Right lobe of liver (tissue), 6 donors: Measurements from ENCODE around the gene PLEKHA1. TPM values are rescaled to one million over a fixed set of nuclear protein-coding genes. Genes with fewer than 3 reads are reported as not detected.

ENCODE experiments used
- ATAC-seq, 4 donors: fragments of 200-7000 bp; cut with Tn5 transposase; one replicate each; pipeline ENCODE4 v1.9.1; 2020; ENCODE audit warnings: mild to moderate bottlenecking in 4 of 4, moderate library complexity in 4 of 4
- DNase-seq, 3 donors: peaks; one replicate each; pipeline ENCODE4 v3.0.0-alpha.2; 2020
- H3K27ac ChIP-seq, 3 donors: fragments of 200-600 bp; one replicate each; pipeline ENCODE4 v1.8.0; 2022
- H3K27me3 ChIP-seq, 2 donors: fragments of 200-600 bp; one replicate each; pipeline ENCODE4 v1.8.0; 2022
- H3K36me3 ChIP-seq, 4 donors: fragments of 200-600 bp; sonication (generic) in 1 of 4; one replicate each; pipeline versions ENCODE4 v1.5.1 to v1.8.0; 2017 to 2022; ENCODE audit warnings: control low read depth in 1 of 4
- H3K4me1 ChIP-seq, 4 donors: fragments of 200-600 bp; sonication (generic) in 1 of 4; one replicate each; pipeline versions ENCODE4 v1.5.1 to v1.8.0; 2017 to 2022; ENCODE audit warnings: control low read depth in 1 of 4
- H3K4me3 ChIP-seq, 3 donors: fragments of 200-600 bp; one replicate each; pipeline ENCODE4 v1.8.0; 2022
- H3K9me3 ChIP-seq, 4 donors: fragments of 200-600 bp; sonication (generic) in 1 of 4; one replicate each; pipeline versions ENCODE4 v1.5.1 to v1.8.0; 2017 to 2022; ENCODE audit warnings: control low read depth in 1 of 4
- POLR2A ChIP-seq: fragments of 450-650 bp; IDR thresholded peaks from one replicate; pipeline ENCODE4 v1.6.1; 2017; ENCODE audit warnings: antibody characterized with exemption, mild to moderate bottlenecking
- WGBS: methylation state at CpG from one replicate; pipeline ENCODE4 v1.1.6; 2018; ENCODE audit warnings: low coverage, low lambda C conversion rate; ENCODE audit not compliant: insufficient coverage; ENCODE audit errors: missing lambda C conversion rate; 5-methylcytosine and 5-hydroxymethylcytosine counted together
- intact Hi-C, 2 donors: fragments of 100-400 bp; cut with DNase I; formaldehyde crosslinking; loops; one replicate each; pipeline versions ENCODE4 v1.11.2 to v1.14.1; 2022
- total RNA-seq, 6 experiments: library from RNA; depleted of rRNA in 2 of 6; stranded (reverse); fragments of >200 nt in 2 of 6; fragmentation: NEBNext Ultra II Directional in 3 of 6; extraction: Animal tissue kit (Norgen Biotek cat#: 25700) in 3 of 6; gene quantifications; one replicate each; pipeline versions ENCODE4 v1.1.0 to v1.2.4, GENCODE V29; 2016 to 2023
- TF ChIP-seq, protein P1 (sequence below), 4 donors: fragments of 200-600 bp in 3 of 4; fragments of 450-650 bp in 1 of 4; IDR thresholded peaks; one replicate each; pipeline versions ENCODE4 v1.5.1 to v1.8.0; 2016 to 2022; ENCODE audit warnings: antibody characterized with exemption in 4 of 4, mild to moderate bottlenecking in 2 of 4
- donor health status: DM: no; HTN: yes; CAD: no.
- donor health status: DM: no; HTN: no; CAD: no.
- donor health status: DM: no; HTN: no; CAD: no.
- donor health status: DM: no; HTN: yes; CAD: no.
- donor health status: DM: no; HTN: yes; CAD: no.

Gene PLEKHA1
- total RNA-seq, 6 experiments from 2014 or later = 23.1 to 42.2 (median 27.5) TPM

DNA sequence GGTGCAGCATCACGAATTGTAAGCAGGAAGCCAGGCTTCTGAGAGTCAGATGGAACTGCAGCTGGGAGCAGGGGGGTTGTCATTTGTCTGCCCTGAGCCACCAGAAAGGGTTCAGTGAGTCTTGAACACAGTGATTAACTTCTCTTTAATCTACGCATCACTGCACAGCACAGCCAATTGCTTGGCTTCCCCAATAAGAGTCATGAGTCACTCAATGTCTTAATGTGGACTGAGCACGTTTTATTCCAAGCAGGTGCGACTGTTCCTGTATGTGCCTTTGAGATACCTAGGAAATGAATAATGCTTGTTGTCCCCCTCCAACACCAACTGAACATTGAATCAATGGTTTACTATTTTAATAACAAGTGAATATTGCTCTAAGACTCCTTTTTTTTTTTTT is 26.0 kb upstream of the PLEKHA1 start:
- intact Hi-C loops = no loop called here
- H3K27ac ChIP-seq = no peak overlapping the region
- H3K36me3 ChIP-seq = no peaks in the 10 kb centered on the region
- H3K9me3 ChIP-seq = no peaks in the 10 kb centered on the region
- DNase-seq (no peak), ATAC-seq (no peak)
- 41% methylated on average over 2 of the region's 4 CpGs for WGBS
- H3K4me1 ChIP-seq = peaks cover 0 to 5% (median 0%) of the 10 kb centered on the region in 4 donors
- no peaks in the 10 kb centered on the region for H3K27me3 ChIP-seq
- TF ChIP-seq, protein P1, sequence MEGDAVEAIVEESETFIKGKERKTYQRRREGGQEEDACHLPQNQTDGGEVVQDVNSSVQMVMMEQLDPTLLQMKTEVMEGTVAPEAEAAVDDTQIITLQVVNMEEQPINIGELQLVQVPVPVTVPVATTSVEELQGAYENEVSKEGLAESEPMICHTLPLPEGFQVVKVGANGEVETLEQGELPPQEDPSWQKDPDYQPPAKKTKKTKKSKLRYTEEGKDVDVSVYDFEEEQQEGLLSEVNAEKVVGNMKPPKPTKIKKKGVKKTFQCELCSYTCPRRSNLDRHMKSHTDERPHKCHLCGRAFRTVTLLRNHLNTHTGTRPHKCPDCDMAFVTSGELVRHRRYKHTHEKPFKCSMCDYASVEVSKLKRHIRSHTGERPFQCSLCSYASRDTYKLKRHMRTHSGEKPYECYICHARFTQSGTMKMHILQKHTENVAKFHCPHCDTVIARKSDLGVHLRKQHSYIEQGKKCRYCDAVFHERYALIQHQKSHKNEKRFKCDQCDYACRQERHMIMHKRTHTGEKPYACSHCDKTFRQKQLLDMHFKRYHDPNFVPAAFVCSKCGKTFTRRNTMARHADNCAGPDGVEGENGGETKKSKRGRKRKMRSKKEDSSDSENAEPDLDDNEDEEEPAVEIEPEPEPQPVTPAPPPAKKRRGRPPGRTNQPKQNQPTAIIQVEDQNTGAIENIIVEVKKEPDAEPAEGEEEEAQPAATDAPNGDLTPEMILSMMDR (IDR thresholded peaks at IDR 0.05) = no peak
- TF ChIP-seq POLR2A = no peak
- H3K4me3 ChIP-seq = no peak overlapping the region

DNA sequence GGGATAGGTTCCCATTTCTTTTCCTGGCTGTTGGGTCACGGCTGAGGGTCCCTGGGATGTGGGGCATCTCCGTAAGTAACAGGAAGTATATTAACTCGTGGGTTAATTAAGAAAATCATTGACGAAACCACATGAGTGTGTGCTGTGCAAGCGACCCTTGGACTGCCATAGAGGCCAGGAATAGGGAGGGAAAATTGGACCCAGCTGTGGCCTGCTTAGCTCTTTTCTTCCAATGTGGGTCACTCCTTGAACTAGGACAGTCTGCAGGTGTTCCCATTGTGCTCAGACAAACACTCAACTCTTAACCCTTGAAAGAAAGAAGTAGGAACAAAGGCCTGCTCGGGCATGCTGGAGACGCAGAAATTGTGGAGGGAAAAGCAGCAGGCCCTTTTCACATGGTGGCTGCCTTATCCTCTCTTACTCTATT is 25.6 kb upstream of the PLEKHA1 start:
- Histone ChIP-seq H3K27me3 (no peaks in the 10 kb centered on the region), H3K4me3 (no peak overlapping the region), H3K9me3 (no peaks in the 10 kb centered on the region), H3K27ac (no peak overlapping the region), H3K36me3 (no peaks in the 10 kb centered on the region), H3K4me1 (peaks cover 0 to 5% (median 0%) of the 10 kb centered on the region in 4 donors)
- DNase-seq (no peak), ATAC-seq (peak in 3 of 4 donors; percentile 26 to 57 (median 37))
- intact Hi-C loops = no loop called here
- 49% methylated on average over 6 of the region's 7 CpGs for WGBS
- TF ChIP-seq, protein P1 (IDR thresholded peaks at IDR 0.05) = no peak
- TF ChIP-seq POLR2A = no peak

DNA sequence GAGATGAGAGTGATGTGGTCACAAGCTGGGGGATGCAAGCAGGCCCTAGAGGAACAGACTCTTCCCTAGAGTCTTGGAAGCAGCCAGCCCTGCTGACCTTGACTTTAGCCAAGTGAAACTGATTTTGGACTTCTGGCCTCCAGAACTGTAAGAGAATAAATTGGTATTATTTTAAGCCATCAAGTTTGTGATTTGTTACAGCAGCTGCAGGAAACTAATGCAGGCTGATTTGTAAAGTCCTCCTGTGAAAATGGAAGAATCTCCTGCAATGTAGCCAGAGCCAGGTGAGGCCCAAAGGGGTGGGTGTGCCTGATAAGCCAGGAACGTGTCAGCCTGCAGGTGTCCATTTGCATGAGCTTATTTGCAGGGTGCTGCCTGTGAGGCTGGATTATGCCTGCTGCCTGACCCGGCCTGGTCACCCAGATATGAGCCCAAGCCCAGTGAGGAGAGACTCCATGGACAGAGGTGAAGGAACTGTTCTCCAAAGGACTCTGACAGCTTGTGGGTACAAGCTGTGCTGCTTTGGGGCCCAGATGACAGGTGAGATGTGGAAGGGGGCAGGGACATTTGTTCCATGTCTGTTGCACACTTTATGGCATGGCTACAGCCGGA is 24.6 kb upstream of the PLEKHA1 start:
- TF ChIP-seq POLR2A = no peak
- TF ChIP-seq, protein P1 (IDR thresholded peaks at IDR 0.05) = no peak
- Histone ChIP-seq H3K27ac (no peak overlapping the region), H3K36me3 (no peaks in the 10 kb centered on the region), H3K9me3 (no peaks in the 10 kb centered on the region), H3K4me3 (no peak overlapping the region), H3K27me3 (no peaks in the 10 kb centered on the region), H3K4me1 (peaks cover 0 to 5% (median 0%) of the 10 kb centered on the region in 4 donors)
- DNase-seq (no peak), ATAC-seq (no peak)
- 100% methylated on average over 1 of the region's 3 CpGs for WGBS
- intact Hi-C loops = no loop called here

DNA sequence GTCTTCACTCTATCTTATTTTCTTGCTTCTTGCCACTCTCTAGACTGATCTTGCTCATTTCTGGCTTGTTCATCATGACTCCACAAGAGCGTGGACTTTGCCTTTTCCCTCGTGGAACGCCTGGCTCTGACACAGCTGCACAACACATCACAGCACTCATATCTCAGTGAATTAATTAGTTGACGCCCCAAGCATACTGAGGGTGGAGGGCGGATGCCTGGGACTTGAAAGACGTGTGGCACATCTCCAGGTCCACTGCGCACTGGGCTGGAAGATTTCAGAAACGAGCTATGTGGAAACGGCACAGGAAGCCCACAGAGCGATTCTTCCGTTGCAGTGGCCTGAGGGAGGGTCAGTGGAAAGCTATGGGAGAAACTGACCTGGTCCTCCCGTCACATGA is 23.6 kb upstream of the PLEKHA1 start:
- intact Hi-C loops = no loop called here
- DNase-seq (no peak), ATAC-seq (peak in 3 of 4 donors; percentile 40 to 71 (median 66))
- Histone ChIP-seq H3K27me3 (no peaks in the 10 kb centered on the region), H3K4me1 (peaks cover 0 to 5% (median 0%) of the 10 kb centered on the region in 4 donors), H3K9me3 (no peaks in the 10 kb centered on the region), H3K36me3 (no peaks in the 10 kb centered on the region), H3K4me3 (no peak overlapping the region), H3K27ac (no peak overlapping the region)
- WGBS = 70% methylated on average over 12 of the region's 12 CpGs
- TF ChIP-seq, protein P1 (IDR thresholded peaks at IDR 0.05) = no peak
- TF ChIP-seq POLR2A = no peak
